OCI-LY1 (cell line): Measurements from ENCODE around the gene CD72.
"Not testable (repeated sequence)": the region's sequence is repeated elsewhere in the genome, so short reads cannot be mapped to it uniquely, and the experiment has no call there.

Experiments used
- H2AFZ ChIP-seq: fragments of 200-600 bp; sonication (generic), shearing (Covaris generic); 2 replicates; pipeline ENCODE4 v1.6.0; 2014; ENCODE audit warnings: antibody characterized with exemption, mild to moderate bottlenecking, low read length
- H3F3A ChIP-seq: fragments of 200-600 bp; sonication (generic), shearing (Covaris generic); 2 replicates; pipeline ENCODE4 v1.6.0; 2014; ENCODE audit warnings: mild to moderate bottlenecking, antibody characterized with exemption, low read length, moderate library complexity; ENCODE audit not compliant: insufficient read depth
- H3K27ac ChIP-seq: fragments of 200-600 bp; sonication (generic); 2 replicates; pipeline ENCODE4 v1.5.1; 2014; ENCODE audit warnings: low read length, mixed run types, mild to moderate bottlenecking, low read depth; ENCODE audit not compliant: poor library complexity, severe bottlenecking
- H3K27me3 ChIP-seq: fragments of 200-600 bp; sonication (generic); 2 replicates; pipeline ENCODE4 v1.6.0; 2014; ENCODE audit warnings: antibody characterized with exemption, mild to moderate bottlenecking, low read length, moderate library complexity; ENCODE audit not compliant: insufficient read depth
- H3K36me3 ChIP-seq: fragments of 200-600 bp; sonication (generic); 2 replicates; pipeline ENCODE4 v1.6.1; 2014; ENCODE audit warnings: mild to moderate bottlenecking, antibody characterized with exemption, low read length, moderate library complexity, mixed read lengths; ENCODE audit not compliant: insufficient read depth
- H3K4me1 ChIP-seq: fragments of 200-600 bp; sonication (generic); 2 replicates; pipeline ENCODE4 v1.5.1; 2014; ENCODE audit warnings: mild to moderate bottlenecking, low read length, moderate library complexity; ENCODE audit not compliant: insufficient read depth, severe bottlenecking
- H3K4me2 ChIP-seq: fragments of 200-600 bp; sonication (generic), shearing (Covaris generic); 2 replicates; pipeline ENCODE4 v1.6.1; 2014; ENCODE audit warnings: low read length
- H3K4me3 ChIP-seq: fragments of 200-600 bp; sonication (generic); 2 replicates; pipeline ENCODE4 v1.5.1; 2014; ENCODE audit warnings: low read length, low read depth, mild to moderate bottlenecking, mixed read lengths; ENCODE audit not compliant: poor library complexity, severe bottlenecking
- H3K79me2 ChIP-seq: fragments of 200-600 bp; shearing (Covaris generic); 2 replicates; pipeline ENCODE4 v1.6.1; 2016; ENCODE audit warnings: mixed run types, low read length, mixed read lengths; ENCODE audit not compliant: insufficient read depth
- H3K9ac ChIP-seq: fragments of 200-600 bp; sonication (generic), shearing (Covaris generic); 2 replicates; pipeline ENCODE4 v1.6.1; 2014; ENCODE audit warnings: mild to moderate bottlenecking, low read length, mixed read lengths
- H3K9me2 ChIP-seq: fragments of 200-600 bp; sonication (generic), shearing (Covaris generic); 2 replicates; pipeline ENCODE4 v1.6.1; 2014; ENCODE audit warnings: low read depth, mild to moderate bottlenecking, low read length, mixed read lengths
- H3K9me3 ChIP-seq: fragments of 200-600 bp; shearing (Covaris generic); 2 replicates; pipeline ENCODE4 v1.6.1; 2014; ENCODE audit warnings: low read length, mixed read lengths
- H4K20me1 ChIP-seq: fragments of 200-600 bp; sonication (generic), shearing (Covaris generic); 2 replicates; pipeline ENCODE4 v1.6.0; 2016; ENCODE audit warnings: mild to moderate bottlenecking, low read length; ENCODE audit not compliant: insufficient read depth
- CTCF ChIP-seq: fragments of 200-600 bp; sonication (generic), shearing (Covaris generic); IDR thresholded peaks from 2 replicates; pipeline ENCODE4 v1.5.1; 2017; ENCODE audit warnings: mild to moderate bottlenecking, antibody characterized with exemption, low read length, moderate library complexity, mixed read lengths
- EZH2 ChIP-seq: fragments of 200-600 bp; sonication (generic), shearing (Covaris generic); IDR thresholded peaks from 2 replicates; pipeline ENCODE4 v1.8.0; 2017; ENCODE audit warnings: borderline replicate concordance, mixed run types, mild to moderate bottlenecking, antibody characterized with exemption, low read length, moderate library complexity, mixed read lengths

Gene CD72

GRCh38 chr9:35646153-35646532, 27.9 kb upstream of the CD72 start:
- H3K9me2 ChIP-seq: no peaks in the 10 kb centered on the region
- peak overlapping the region; percentile 92 for H3K27ac ChIP-seq
- peaks cover 17% of the 10 kb centered on the region for H3F3A ChIP-seq
- no peaks in the 10 kb centered on the region; the same call in 1 of the 2 replicates for H3K79me2 ChIP-seq
- no peak for TF ChIP-seq EZH2
- TF ChIP-seq CTCF: no peak
- H3K9me3 ChIP-seq: no peaks in the 10 kb centered on the region
- no peak overlapping the region for H2AFZ ChIP-seq
- H3K4me1 ChIP-seq: peaks cover 65% of the 10 kb centered on the region
- peaks cover 14% of the 10 kb centered on the region; the same call in 1 of the 2 replicates for H3K36me3 ChIP-seq
- H4K20me1 ChIP-seq: no peaks in the 10 kb centered on the region
- H3K27me3 ChIP-seq: no peaks in the 10 kb centered on the region
- peak overlapping the region; percentile 96 for H3K4me2 ChIP-seq
- peak overlapping the region; percentile 80 for H3K4me3 ChIP-seq
- H3K9ac ChIP-seq: peak overlapping the region; percentile 92

DNA sequence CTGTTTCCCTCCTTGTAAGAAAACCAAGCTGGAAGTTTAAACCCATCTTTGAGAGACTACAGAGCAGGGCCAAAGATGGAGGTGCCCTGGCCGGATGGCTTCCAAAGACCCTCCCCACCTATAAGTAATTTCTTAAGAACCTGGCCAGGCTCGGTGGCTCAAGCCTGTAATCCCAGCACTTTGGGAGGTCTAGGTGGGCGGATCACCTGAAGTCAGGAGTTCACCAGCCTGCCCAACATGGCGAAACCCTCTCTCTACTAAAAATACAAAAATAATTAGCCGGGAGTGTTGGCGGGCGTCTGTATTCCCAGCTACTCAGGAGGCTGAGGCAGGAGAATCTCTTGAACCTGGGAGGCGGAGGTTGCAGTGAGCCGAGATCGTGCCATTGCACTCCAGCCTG, 27.5 kb upstream of the CD72 start:
- not testable (repeated sequence) for H3K79me2 ChIP-seq, H4K20me1 ChIP-seq, H2AFZ ChIP-seq, H3K9me2 ChIP-seq, H3K27me3 ChIP-seq, H3K9me3 ChIP-seq
- Histone ChIP-seq H3K4me2 (peak overlapping the region; percentile 96), H3K9ac (peak overlapping the region; percentile 92), H3F3A (peaks cover 17% of the 10 kb centered on the region), H3K4me1 (peaks cover 61% of the 10 kb centered on the region), H3K27ac (peak overlapping the region; percentile 92), H3K36me3 (peaks cover 18% of the 10 kb centered on the region), H3K4me3 (peak overlapping the region; percentile 80)

DNA sequence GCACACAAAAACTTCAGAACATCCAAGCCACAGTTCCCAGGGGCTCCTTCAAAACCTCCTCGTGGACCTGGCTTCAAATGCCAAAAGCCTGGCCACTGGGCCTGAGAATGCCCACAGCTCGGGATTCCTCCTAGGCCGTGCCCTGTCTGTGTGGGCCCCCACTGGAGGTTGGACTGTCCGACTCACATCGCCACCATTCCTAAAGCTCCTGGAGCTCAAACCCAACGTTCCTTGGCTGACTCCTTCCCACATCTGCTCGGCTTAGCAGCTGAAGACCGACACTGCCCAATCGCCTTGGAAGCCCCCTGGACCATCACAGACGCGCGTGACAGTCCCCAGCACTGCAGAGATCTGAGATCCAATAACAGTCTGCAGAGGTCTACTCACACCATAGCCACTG, 24.8 kb upstream of the CD72 start:
- H3K27me3 ChIP-seq: no peaks in the 10 kb centered on the region
- no peak overlapping the region for H3K27ac ChIP-seq
- H2AFZ ChIP-seq: no peak overlapping the region
- H3K36me3 ChIP-seq: peaks cover 27% of the 10 kb centered on the region
- peaks cover 54% of the 10 kb centered on the region for H3K4me1 ChIP-seq
- no peak for TF ChIP-seq CTCF
- no peak for TF ChIP-seq EZH2
- H3K79me2 ChIP-seq: no peaks in the 10 kb centered on the region
- no peak overlapping the region for H3K9ac ChIP-seq
- H3K9me2 ChIP-seq: no peaks in the 10 kb centered on the region
- H3F3A ChIP-seq: peaks cover 10% of the 10 kb centered on the region
- H3K4me2 ChIP-seq: no peak overlapping the region
- H3K4me3 ChIP-seq: no peak overlapping the region
- H3K9me3 ChIP-seq: no peaks in the 10 kb centered on the region
- H4K20me1 ChIP-seq: no peaks in the 10 kb centered on the region

DNA sequence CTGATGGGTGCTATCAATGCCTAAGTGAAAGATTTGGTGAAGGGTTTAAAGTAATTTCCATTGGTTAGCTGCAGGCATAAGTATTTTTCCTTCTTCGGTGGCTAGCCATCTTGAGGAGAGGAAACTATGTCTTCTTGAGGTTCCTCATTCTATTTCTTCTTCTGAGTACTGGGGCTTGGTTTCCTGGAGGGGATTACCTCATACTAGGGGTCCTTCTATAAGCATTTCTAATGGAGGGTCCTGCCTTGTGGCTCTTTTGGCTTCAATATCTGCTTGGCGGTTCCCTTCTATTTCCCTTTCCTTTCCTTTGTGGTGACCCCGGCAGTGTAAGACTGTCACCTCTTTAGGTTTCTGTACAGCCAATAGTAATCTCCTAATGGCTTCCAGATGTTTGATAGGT, 23.3 kb upstream of the CD72 start:
- H3K27me3 ChIP-seq, H3K9me2 ChIP-seq, H3F3A ChIP-seq, H3K27ac ChIP-seq, H4K20me1 ChIP-seq, H3K4me2 ChIP-seq, H2AFZ ChIP-seq, H3K79me2 ChIP-seq, H3K9ac ChIP-seq, H3K4me3 ChIP-seq, H3K9me3 ChIP-seq: not testable (repeated sequence)
- Histone ChIP-seq H3K36me3 (peaks cover 27% of the 10 kb centered on the region), H3K4me1 (peaks cover 53% of the 10 kb centered on the region)

DNA sequence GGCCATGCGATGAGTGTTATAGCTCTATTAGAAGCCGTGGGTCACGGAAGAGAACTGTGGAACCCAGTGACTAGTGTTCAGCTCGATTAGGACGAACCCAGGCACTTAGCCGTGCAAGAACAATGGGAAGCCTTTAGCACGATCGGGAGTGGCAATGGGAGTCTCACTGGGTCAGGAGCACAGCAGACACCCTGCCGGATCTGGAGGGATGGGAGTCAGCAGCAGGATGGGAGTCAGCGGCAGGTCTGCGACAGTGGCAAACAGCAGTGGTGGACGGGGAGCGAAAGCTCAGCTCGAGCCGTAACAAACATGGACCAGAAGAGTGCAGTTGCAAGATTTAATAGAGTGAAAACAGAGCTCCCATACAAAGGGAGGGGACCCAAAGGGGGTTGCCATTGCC, 22.2 kb upstream of the CD72 start:
- H3K4me2 ChIP-seq, H3K4me3 ChIP-seq, H3K27me3 ChIP-seq, H3K9me2 ChIP-seq, H3K79me2 ChIP-seq, H4K20me1 ChIP-seq, H3K9ac ChIP-seq, H2AFZ ChIP-seq, H3F3A ChIP-seq, H3K9me3 ChIP-seq: not testable (repeated sequence)
- Histone ChIP-seq H3K4me1 (peaks cover 55% of the 10 kb centered on the region), H3K27ac (peak overlapping the region; percentile 91), H3K36me3 (peaks cover 27% of the 10 kb centered on the region)
